Omental fat pad (tissue), 4 donors: Measurements from ENCODE around the gene ZNF620. TPM values are rescaled to one million over a fixed set of nuclear protein-coding genes. Genes with fewer than 3 reads are reported as not detected.
"Not testable (repeated sequence)": the region's sequence is repeated elsewhere in the genome, so short reads cannot be mapped to it uniquely, and the experiment has no call there.

Experiments used
- ATAC-seq: fragments of 150-250 bp; one replicate; pipeline ENCODE4 v1.9.1; 2016; ENCODE audit warnings: mild to moderate bottlenecking, moderate library complexity; ENCODE audit not compliant: low FRiP score
- DNase-seq: peaks from one replicate; pipeline ENCODE4 v3.0.0-alpha.2; 2019; ENCODE audit warnings: low spot score
- CTCF ChIP-seq, 3 donors: fragments of 450-650 bp; IDR thresholded peaks; one replicate each; pipeline ENCODE4 v1.5.1; 2016 to 2017; ENCODE audit warnings: antibody characterized with exemption in 3 of 3, mild to moderate bottlenecking in 3 of 3, moderate library complexity in 2 of 3
- total RNA-seq, 4 donors: library from RNA; depleted of rRNA; stranded (reverse); fragments of >200 nt; gene quantifications; one replicate each; pipeline ENCODE4 v1.1.0, GENCODE V29; 2016

Gene ZNF620
- total RNA-seq, result 1 to 10 TPM; 1.6 to 4.1 (median 2.0) TPM

- TF ChIP-seq CTCF (IDR thresholded peaks at IDR 0.05), result no peak
Measured at GRCh38 chr3:40505599-40506462, at the start of gene ZNF620. Gene ZNF620 (plus strand): TSS chr3:40506039. CDS start chr3:40506353, 314 bp downstream.

GRCh38 chr3:40456279-40456939 is 49.4 kb upstream of the ZNF620 start:
- ATAC-seq (no peak), DNase-seq (no peak)
- TF ChIP-seq CTCF (IDR thresholded peaks at IDR 0.05), result no peak

More at GRCh38 chr3:40505599-40506462, at the start of gene ZNF620:
- DNase-seq, result peak; percentile 42
- peak; percentile 78 for ATAC-seq

GRCh38 chr3:40456940-40457823 is 48.7 kb upstream of the ZNF620 start, which contains the start of gene RPL14:
Gene RPL14 (plus strand): TSS chr3:40457339. CDS start chr3:40457472, 133 bp downstream.
- peak; percentile 89 for DNase-seq
- TF ChIP-seq CTCF (IDR thresholded peaks at IDR 0.05), result no peak
- peak; percentile 88 for ATAC-seq

- no peak for ATAC-seq
- DNase-seq, result no peak
- no peak for TF ChIP-seq CTCF (IDR thresholded peaks at IDR 0.05)
Measured at GRCh38 chr3:40458473-40458872, 47.4 kb upstream of the ZNF620 start.

GRCh38 chr3:40460481-40460880 is 45.4 kb upstream of the ZNF620 start:
- not testable (repeated sequence) for ATAC-seq, DNase-seq

GRCh38 chr3:40461161-40461560 is 44.7 kb upstream of the ZNF620 start:
- ATAC-seq (no peak), DNase-seq (no peak)
- TF ChIP-seq CTCF (IDR thresholded peaks at IDR 0.05), result no peak

GRCh38 chr3:40462838-40463237 is 43.0 kb upstream of the ZNF620 start:
- DNase-seq, ATAC-seq: not testable (repeated sequence)
